Peyer's patch (tissue), 4 donors: ENCODE measurements around the gene TSSK6. TPM values are rescaled to one million over a fixed set of nuclear protein-coding genes. Genes with fewer than 3 reads are reported as not detected.

Experiments used
- DNase-seq, 3 donors: peaks; one replicate each; pipeline ENCODE4 v3.0.0-alpha.2; 2017 to 2019
- H3K27ac ChIP-seq, 4 donors: fragments of 200-600 bp; sonication (generic); one replicate each; pipeline ENCODE4 v1.5.1; 2016 to 2019
- H3K27me3 ChIP-seq, 2 donors: fragments of 200-600 bp; sonication (generic); one replicate each; pipeline ENCODE4 v1.5.1; 2019
- H3K36me3 ChIP-seq, 3 donors: fragments of 200-600 bp; sonication (generic); one replicate each; pipeline ENCODE4 v1.5.1; 2016 to 2019
- H3K4me1 ChIP-seq, 4 donors: fragments of 200-600 bp; sonication (generic); one replicate each; pipeline ENCODE4 v1.5.1; 2016 to 2019
- H3K4me3 ChIP-seq, 4 donors: fragments of 200-600 bp; sonication (generic); 1 replicate in 3 of 4; 2 replicates in 1 of 4; pipeline ENCODE4 v1.5.1; 2016 to 2019; ENCODE audit warnings: mild to moderate bottlenecking in 1 of 4
- H3K9me3 ChIP-seq, 4 donors: fragments of 200-600 bp; sonication (generic); one replicate each; pipeline ENCODE4 v1.5.1; 2016 to 2019; ENCODE audit warnings: mild to moderate bottlenecking in 1 of 4
- POLR2A ChIP-seq, 2 donors: fragments of 450-650 bp; IDR thresholded peaks; one replicate each; pipeline ENCODE4 v1.5.1; 2017; ENCODE audit warnings: antibody characterized with exemption in 2 of 2, mild to moderate bottlenecking in 2 of 2, moderate library complexity in 2 of 2
- total RNA-seq, 4 donors: library from RNA; depleted of rRNA; stranded (reverse); fragments of >200 nt; gene quantifications; one replicate each; pipeline ENCODE4 v1.1.0, GENCODE V29; 2016
- TF ChIP-seq, protein P1 (sequence below), 6 experiments: fragments of 450-650 bp in 4 of 6; fragments of 200-600 bp in 2 of 6; sonication (generic) in 1 of 6; IDR thresholded peaks; one replicate each; pipeline ENCODE4 v1.5.1; 2017 to 2019; ENCODE audit warnings: antibody characterized with exemption in 6 of 6, mild to moderate bottlenecking in 3 of 6, moderate library complexity in 1 of 6

The TSSK6 gene
- total RNA-seq, 4 donors from 2014 or later = 3.0 to 14.0 (median 10.0) TPM

DNA sequence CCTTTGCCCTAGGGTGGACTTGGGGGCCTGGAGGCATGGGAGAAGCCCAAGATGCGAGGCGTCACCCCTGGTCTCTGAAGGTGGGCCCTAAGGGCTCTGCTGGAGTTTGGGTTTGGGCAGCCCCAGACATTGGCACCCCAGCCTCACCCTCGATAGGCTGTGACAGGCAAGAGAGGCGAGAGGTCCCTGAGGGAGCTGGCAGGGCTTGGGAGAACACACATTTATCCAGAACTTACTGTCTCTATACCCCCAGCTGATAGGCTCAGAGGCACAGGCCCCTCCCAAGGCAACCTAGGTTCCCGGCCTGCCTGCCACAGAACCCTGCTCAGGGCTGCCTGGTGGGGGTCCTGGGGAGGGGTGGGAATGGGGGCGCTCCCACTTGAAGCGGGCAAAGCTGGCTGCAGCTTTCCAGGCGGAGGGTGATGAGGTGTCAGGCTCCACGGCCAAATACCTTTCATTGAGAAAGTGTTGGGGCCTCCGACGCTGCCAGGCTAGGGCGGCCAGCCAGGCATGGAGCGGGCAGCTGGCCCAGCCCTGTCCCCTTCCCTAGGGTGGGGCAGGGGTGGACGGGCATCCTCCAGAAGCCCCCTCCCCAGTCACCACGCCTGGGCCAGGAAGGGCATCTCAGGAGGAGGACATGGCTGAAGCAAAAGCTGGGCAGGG is 32.5 kb upstream of the TSSK6 start:
- H3K4me1 ChIP-seq = no peaks in the 10 kb centered on the region
- H3K4me3 ChIP-seq = no peak overlapping the region
- no peak for DNase-seq
- H3K9me3 ChIP-seq = no peaks in the 10 kb centered on the region
- H3K36me3 ChIP-seq = no peaks in the 10 kb centered on the region
- no peaks in the 10 kb centered on the region for H3K27me3 ChIP-seq
- no peak overlapping the region for H3K27ac ChIP-seq
- TF ChIP-seq POLR2A (IDR thresholded peaks at IDR 0.05) = no peak
- TF ChIP-seq, protein P1, sequence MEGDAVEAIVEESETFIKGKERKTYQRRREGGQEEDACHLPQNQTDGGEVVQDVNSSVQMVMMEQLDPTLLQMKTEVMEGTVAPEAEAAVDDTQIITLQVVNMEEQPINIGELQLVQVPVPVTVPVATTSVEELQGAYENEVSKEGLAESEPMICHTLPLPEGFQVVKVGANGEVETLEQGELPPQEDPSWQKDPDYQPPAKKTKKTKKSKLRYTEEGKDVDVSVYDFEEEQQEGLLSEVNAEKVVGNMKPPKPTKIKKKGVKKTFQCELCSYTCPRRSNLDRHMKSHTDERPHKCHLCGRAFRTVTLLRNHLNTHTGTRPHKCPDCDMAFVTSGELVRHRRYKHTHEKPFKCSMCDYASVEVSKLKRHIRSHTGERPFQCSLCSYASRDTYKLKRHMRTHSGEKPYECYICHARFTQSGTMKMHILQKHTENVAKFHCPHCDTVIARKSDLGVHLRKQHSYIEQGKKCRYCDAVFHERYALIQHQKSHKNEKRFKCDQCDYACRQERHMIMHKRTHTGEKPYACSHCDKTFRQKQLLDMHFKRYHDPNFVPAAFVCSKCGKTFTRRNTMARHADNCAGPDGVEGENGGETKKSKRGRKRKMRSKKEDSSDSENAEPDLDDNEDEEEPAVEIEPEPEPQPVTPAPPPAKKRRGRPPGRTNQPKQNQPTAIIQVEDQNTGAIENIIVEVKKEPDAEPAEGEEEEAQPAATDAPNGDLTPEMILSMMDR (IDR thresholded peaks at IDR 0.05) = no peak

DNA sequence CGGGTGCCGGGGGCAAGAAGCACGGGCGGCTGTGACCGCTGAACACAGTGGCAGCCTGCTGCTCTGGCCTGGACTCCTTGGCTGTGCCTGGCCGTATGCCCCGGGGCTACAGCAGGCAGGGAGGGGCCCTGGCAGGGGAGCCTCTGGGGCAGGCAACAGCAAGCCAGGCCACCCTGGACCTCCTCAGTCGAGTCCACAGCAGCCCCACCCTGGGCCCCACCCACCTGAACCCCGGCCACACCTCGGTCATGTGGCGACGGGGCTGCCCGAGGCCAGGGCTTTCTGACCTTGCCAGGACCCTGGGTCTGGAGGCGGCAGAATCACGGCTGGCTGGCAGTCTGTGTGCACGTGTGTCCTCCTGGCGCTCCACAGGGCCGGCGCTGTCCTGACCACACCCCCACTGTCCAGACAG is 31.4 kb upstream of the TSSK6 start:
- Histone ChIP-seq H3K27me3 (no peaks in the 10 kb centered on the region), H3K4me3 (no peak overlapping the region), H3K36me3 (no peaks in the 10 kb centered on the region), H3K4me1 (no peaks in the 10 kb centered on the region), H3K9me3 (no peaks in the 10 kb centered on the region), H3K27ac (no peak overlapping the region)
- no peak for DNase-seq
- TF ChIP-seq, protein P1 (IDR thresholded peaks at IDR 0.05) = no peak
- TF ChIP-seq POLR2A (IDR thresholded peaks at IDR 0.05) = no peak

GRCh38 chr19:19545707-19546106 is 30.4 kb upstream of the TSSK6 start:
- H3K9me3 ChIP-seq = no peaks in the 10 kb centered on the region
- no peaks in the 10 kb centered on the region for H3K36me3 ChIP-seq
- peaks cover 0 to 10% (median 9%) of the 10 kb centered on the region in 4 donors for H3K4me1 ChIP-seq
- DNase-seq = no peak
- no peak overlapping the region for H3K4me3 ChIP-seq
- peaks cover 0 to 5% of the 10 kb centered on the region in 2 donors for H3K27me3 ChIP-seq
- TF ChIP-seq, protein P1 (IDR thresholded peaks at IDR 0.05) = no peak
- TF ChIP-seq POLR2A (IDR thresholded peaks at IDR 0.05) = no peak
- H3K27ac ChIP-seq = no peak overlapping the region

DNA sequence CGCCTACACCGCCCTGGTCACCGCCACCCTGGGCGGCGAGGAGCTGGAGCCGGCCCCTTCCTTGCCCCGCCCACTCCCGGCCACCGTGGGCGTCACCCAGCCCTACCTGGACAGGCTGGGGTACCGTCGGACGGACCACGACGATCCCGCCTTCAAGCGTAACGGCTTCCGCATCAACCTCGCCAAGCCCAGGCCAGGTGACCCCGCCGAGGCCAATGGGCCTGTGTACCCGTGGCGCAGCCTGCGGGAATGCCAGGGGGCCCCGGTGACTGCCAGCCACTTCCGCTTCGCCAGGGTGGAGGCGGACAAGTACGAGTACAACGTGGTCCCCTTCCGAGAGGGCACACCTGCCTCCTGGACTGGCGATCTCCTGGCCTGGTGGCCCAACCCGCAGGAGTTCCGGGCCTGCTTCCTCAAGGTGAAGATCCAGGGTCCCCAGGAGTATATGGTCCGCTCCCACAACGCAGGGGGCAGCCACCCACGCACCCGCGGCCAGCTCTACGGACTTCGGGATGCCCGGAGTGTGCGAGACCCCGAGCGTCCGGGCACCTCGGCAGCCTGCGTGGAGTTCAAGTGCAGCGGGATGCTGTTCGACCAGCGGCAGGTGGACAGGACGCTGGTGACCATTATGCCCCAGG is 29.7 kb upstream of the TSSK6 start:
- Histone ChIP-seq H3K27me3 (peaks cover 0 to 11% of the 10 kb centered on the region in 2 donors), H3K27ac (no peak overlapping the region), H3K4me3 (no peak overlapping the region), H3K36me3 (no peaks in the 10 kb centered on the region), H3K9me3 (no peaks in the 10 kb centered on the region), H3K4me1 (peaks cover 0 to 16% (median 15%) of the 10 kb centered on the region in 4 donors)
- DNase-seq = no peak
- no peak for TF ChIP-seq POLR2A (IDR thresholded peaks at IDR 0.05)
- TF ChIP-seq, protein P1 (IDR thresholded peaks at IDR 0.05) = no peak

DNA sequence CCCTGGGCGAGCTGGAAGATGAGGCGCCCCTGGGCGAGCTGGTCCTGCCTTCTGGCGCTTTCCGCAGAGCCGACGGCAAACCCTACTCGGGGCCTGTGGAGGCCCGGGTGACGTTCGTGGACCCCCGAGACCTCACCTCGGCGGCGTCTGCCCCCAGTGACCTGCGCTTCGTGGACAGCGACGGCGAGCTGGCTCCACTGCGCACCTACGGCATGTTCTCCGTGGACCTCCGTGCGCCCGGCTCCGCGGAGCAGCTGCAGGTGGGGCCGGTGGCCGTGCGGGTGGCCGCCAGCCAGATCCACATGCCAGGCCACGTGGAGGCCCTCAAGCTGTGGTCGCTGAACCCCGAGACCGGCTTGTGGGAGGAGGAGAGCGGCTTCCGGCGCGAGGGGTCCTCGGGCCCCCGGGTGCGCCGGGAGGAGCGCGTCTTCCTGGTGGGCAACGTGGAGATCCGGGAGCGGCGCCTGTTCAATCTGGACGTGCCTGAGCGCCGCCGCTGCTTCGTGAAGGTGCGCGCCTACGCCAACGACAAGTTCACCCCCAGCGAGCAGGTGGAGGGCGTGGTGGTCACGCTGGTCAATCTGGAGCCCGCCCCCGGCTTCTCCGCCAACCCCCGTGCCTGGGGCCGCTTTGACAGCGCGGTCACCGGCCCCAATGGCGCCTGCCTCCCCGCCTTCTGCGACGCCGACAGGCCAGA is 29.1 kb upstream of the TSSK6 start:
- Histone ChIP-seq H3K4me3 (no peak overlapping the region), H3K27me3 (peaks cover 0 to 12% of the 10 kb centered on the region in 2 donors), H3K36me3 (no peaks in the 10 kb centered on the region), H3K27ac (no peak overlapping the region), H3K9me3 (no peaks in the 10 kb centered on the region), H3K4me1 (peaks cover 0 to 20% (median 16%) of the 10 kb centered on the region in 4 donors)
- DNase-seq = no peak
- no peak for TF ChIP-seq POLR2A (IDR thresholded peaks at IDR 0.05)
- TF ChIP-seq, protein P1 (IDR thresholded peaks at IDR 0.05) = no peak
